Ascending aorta (tissue), 2 donors: ENCODE data around the gene ANKRD44. TPM values are rescaled to one million over a fixed set of nuclear protein-coding genes. Genes with fewer than 3 reads are reported as not detected.

Experiments
- DNase-seq, 2 donors: peaks; one replicate each; pipeline ENCODE4 v3.0.0-alpha.2; 2019; ENCODE audit warnings: low spot score in 2 of 2
- H3K27ac ChIP-seq, 2 donors: fragments of 200-600 bp; sonication (generic); one replicate each; pipeline ENCODE4 v1.5.1; 2016 to 2017; ENCODE audit warnings: mild to moderate bottlenecking in 1 of 2
- H3K27me3 ChIP-seq: fragments of 200-600 bp; sonication (generic); one replicate; pipeline ENCODE4 v1.5.1; 2017
- H3K36me3 ChIP-seq, 2 donors: fragments of 200-600 bp; sonication (generic); one replicate each; pipeline ENCODE4 v1.5.1; 2016
- H3K4me1 ChIP-seq, 2 donors: fragments of 200-600 bp; sonication (generic); one replicate each; pipeline ENCODE4 v1.5.1; 2016 to 2017; ENCODE audit warnings: mild to moderate bottlenecking in 1 of 2
- H3K4me3 ChIP-seq, 2 donors: fragments of 200-600 bp; sonication (generic); one replicate each; pipeline ENCODE4 v1.5.1; 2016 to 2017; ENCODE audit warnings: mild to moderate bottlenecking in 1 of 2
- H3K9me3 ChIP-seq, 2 donors: fragments of 200-600 bp; sonication (generic); one replicate each; pipeline ENCODE4 v1.5.1; 2016
- intact Hi-C: fragments of 100-400 bp; cut with DNase I; formaldehyde crosslinking; loops from one replicate; pipeline ENCODE4 v1.15.1; 2023
- total RNA-seq: library from RNA; depleted of rRNA; stranded (reverse); fragments of >200 nt; gene quantifications from one replicate; pipeline ENCODE4 v1.1.0, GENCODE V29; 2016
- TF ChIP-seq, protein P1 (sequence below), 3 experiments: fragments of 200-600 bp in 2 of 3; fragments of 450-650 bp in 1 of 3; sonication (generic) in 2 of 3; IDR thresholded peaks; one replicate each; pipeline ENCODE4 v1.5.1; 2016 to 2019; ENCODE audit warnings: antibody characterized with exemption in 3 of 3, mild to moderate bottlenecking in 1 of 3, moderate library complexity in 1 of 3

The ANKRD44 gene
- total RNA-seq, 1 donor from 2014 or later: 66.3 TPM

DNA sequence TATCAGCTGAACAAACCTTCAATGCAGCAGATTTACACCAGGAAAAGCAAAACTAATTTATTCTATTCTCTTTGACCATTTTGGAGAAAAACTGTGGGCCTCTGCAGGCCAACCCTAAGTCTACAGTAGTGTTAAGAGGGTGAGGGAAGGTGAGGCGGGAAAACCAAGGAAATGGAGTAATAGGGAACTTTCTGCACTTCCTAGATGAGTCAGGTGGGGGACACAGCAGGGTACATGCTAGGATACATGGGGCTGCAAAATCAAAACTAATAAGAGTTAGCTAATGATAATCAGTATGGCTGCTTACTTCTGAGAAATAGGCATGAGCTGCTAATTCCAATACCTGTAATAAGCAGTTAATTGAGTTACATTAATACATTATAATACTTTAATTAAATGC is 318.1 kb downstream of the ANKRD44 start:
- peaks cover 0 to 3% of the 10 kb centered on the region in 2 donors for H3K4me1 ChIP-seq
- H3K27me3 ChIP-seq: no peaks in the 10 kb centered on the region
- TF ChIP-seq, protein P1, sequence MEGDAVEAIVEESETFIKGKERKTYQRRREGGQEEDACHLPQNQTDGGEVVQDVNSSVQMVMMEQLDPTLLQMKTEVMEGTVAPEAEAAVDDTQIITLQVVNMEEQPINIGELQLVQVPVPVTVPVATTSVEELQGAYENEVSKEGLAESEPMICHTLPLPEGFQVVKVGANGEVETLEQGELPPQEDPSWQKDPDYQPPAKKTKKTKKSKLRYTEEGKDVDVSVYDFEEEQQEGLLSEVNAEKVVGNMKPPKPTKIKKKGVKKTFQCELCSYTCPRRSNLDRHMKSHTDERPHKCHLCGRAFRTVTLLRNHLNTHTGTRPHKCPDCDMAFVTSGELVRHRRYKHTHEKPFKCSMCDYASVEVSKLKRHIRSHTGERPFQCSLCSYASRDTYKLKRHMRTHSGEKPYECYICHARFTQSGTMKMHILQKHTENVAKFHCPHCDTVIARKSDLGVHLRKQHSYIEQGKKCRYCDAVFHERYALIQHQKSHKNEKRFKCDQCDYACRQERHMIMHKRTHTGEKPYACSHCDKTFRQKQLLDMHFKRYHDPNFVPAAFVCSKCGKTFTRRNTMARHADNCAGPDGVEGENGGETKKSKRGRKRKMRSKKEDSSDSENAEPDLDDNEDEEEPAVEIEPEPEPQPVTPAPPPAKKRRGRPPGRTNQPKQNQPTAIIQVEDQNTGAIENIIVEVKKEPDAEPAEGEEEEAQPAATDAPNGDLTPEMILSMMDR (IDR thresholded peaks at IDR 0.05): no peak
- H3K36me3 ChIP-seq: peaks cover 14 to 21% of the 10 kb centered on the region in 2 donors
- H3K27ac ChIP-seq: no peak overlapping the region
- intact Hi-C loops: no loop called here
- no peak overlapping the region for H3K4me3 ChIP-seq
- no peak for DNase-seq
- no peaks in the 10 kb centered on the region for H3K9me3 ChIP-seq

DNA sequence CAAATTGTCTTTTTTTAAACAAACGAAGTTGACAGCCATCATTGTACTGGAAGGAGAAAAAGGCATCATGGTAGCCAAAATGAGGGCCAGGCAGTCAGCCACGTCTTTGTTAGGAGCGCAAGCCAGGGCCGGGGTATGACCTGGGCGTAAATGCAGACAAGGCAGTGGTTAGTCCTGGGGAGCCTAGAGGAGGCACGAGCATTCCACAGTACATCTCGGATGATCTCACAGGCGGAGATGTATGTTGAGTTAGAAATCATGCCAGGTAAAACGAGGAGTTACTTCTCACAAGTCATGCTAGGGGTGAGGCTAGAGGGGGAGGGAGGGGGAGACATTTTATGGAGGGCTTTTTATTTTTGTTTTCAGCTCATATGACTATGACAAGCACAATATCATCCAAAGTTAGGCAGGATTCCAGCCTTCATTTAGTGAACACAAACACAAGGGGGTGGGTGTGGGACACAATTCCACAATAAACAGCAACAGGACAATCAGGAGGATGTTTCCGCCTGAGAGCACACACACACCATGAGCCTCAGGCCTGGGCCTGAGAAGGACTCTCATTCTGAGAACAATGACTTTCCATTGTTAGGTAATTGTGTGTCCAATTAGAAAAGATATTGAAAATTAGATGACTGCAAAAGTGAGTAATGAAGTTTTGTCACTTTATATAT is 319.7 kb downstream of the ANKRD44 start:
- H3K4me1 ChIP-seq: peaks cover 0 to 3% of the 10 kb centered on the region in 2 donors
- H3K27me3 ChIP-seq: no peaks in the 10 kb centered on the region
- DNase-seq: no peak
- no peak overlapping the region for H3K4me3 ChIP-seq
- TF ChIP-seq, protein P1 (IDR thresholded peaks at IDR 0.05): no peak
- intact Hi-C loops: no loop called here
- peaks cover 12 to 18% of the 10 kb centered on the region in 2 donors for H3K36me3 ChIP-seq
- H3K9me3 ChIP-seq: no peaks in the 10 kb centered on the region
- no peak overlapping the region for H3K27ac ChIP-seq

DNA sequence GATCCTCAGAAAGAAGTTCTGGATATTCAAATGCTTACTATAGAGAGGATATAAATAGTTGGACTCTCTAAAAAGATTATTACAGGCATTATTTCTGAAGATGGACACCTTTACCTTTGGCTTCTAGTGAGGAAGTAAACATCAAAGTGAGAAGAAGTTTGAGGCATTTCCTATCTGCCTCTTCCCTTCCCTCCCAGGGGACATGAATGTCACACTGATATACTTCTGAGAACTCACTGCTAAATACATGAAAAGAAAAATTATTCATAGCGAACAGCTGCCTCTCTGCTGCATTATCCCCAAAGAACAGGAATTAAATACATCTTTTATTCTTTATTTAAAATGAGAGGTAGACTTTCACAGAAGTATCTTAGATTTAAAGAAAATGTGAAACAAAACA is 320.5 kb downstream of the ANKRD44 start:
- Histone ChIP-seq H3K4me1 (peaks cover 0 to 3% of the 10 kb centered on the region in 2 donors), H3K9me3 (no peaks in the 10 kb centered on the region), H3K4me3 (no peak overlapping the region), H3K27ac (no peak overlapping the region), H3K27me3 (no peaks in the 10 kb centered on the region), H3K36me3 (peaks cover 12% of the 10 kb centered on the region in 2 donors)
- TF ChIP-seq, protein P1 (IDR thresholded peaks at IDR 0.05): no peak
- DNase-seq: no peak
- intact Hi-C loops: no loop called here

DNA sequence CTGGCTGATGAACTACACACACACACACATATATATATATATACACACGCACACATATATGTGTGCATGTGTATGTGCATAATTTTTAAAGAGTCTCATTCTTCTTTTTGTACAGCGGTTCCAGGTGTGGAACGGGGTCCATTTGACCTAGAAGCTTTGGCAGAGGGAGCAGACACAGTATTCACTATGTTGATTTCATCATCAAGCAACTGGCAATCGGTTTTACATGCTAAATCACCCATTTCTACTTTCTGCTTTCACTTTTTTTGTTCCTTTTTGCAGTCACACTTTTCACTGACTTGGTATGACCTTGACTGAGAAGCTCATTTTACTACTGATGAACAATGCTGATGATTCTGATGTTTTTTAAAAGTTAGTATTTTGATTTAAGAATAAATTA is 321.1 kb downstream of the ANKRD44 start:
- no peak overlapping the region for H3K4me3 ChIP-seq
- intact Hi-C loops: loop anchor here (5.0 kb wide), 1 partner anchor 62 kb away; the partner anchor contains the start of gene PGAP1
- no peak for DNase-seq
- no peaks in the 10 kb centered on the region for H3K27me3 ChIP-seq
- peaks cover 0 to 3% of the 10 kb centered on the region in 2 donors for H3K4me1 ChIP-seq
- peaks cover 12% of the 10 kb centered on the region in 2 donors for H3K36me3 ChIP-seq
- no peak overlapping the region for H3K27ac ChIP-seq
- TF ChIP-seq, protein P1 (IDR thresholded peaks at IDR 0.05): no peak
- no peaks in the 10 kb centered on the region for H3K9me3 ChIP-seq

DNA sequence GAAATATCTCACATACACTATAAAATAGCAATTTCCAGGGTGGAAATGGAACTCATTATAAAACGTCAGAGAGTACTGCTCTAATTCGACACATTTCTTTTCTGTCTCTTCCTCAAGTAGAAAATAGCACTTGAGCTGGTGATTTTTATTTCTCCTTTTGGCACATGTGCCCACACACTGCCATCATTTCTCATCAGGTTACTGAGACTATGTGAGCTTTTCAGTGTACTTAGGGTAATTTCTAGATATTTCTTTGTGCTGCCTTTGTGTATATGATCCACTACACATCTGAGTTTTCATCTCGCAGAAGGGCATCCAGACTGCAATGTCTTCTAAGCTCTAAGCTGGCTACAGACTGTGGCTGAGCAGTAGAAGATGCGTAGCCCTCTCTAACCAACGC is 321.9 kb downstream of the ANKRD44 start:
- intact Hi-C loops: loop anchor here (5.0 kb wide), 1 partner anchor 61 kb away; the partner anchor contains the start of gene PGAP1
- H3K9me3 ChIP-seq: no peaks in the 10 kb centered on the region
- TF ChIP-seq, protein P1 (IDR thresholded peaks at IDR 0.05): no peak

More for the DNA sequence above, 321.9 kb downstream of the ANKRD44 start:
- Histone ChIP-seq H3K27ac (peak overlapping the region; percentile 72 to 77), H3K27me3 (no peaks in the 10 kb centered on the region), H3K4me1 (peaks cover 0 to 3% of the 10 kb centered on the region in 2 donors), H3K4me3 (no peak overlapping the region), H3K36me3 (peaks cover 8 to 12% of the 10 kb centered on the region in 2 donors)
- DNase-seq: no peak
